WTC11 (cell line): ENCODE data around the gene SYNC. TPM values are rescaled to one million over a fixed set of nuclear protein-coding genes. Genes with fewer than 3 reads are reported as not detected.

ENCODE experiments used
- ATAC-seq: fragments of 200-7000 bp; cut with Tn5 transposase; 2 replicates; pipeline ENCODE4 v1.10.0; 2021; ENCODE audit warnings: mild to moderate bottlenecking, moderate library complexity
- CTCF ChIA-PET: fragments of 300-600 bp; sonication (Branson Sonifier 250); formaldehyde crosslinking; loops from one replicate; lab custom pipeline; 2021; ENCODE audit warnings: antibody characterized with exemption; lab: Charles Lee
- POLR2A ChIA-PET: fragments of 350-600 bp; sonication (Branson Sonifier 250); formaldehyde crosslinking; loops from one replicate; lab custom pipeline; 2021; ENCODE audit warnings: antibody characterized with exemption; lab: Charles Lee
- DNase-seq: peaks from one replicate; pipeline ENCODE4 v3.0.0; 2021; ENCODE audit warnings: low spot score
- H3K27ac Mint-ChIP-seq: 2 replicates; pipeline ENCODE4 v1.8.0; 2021; ENCODE audit warnings: mixed read lengths
- H3K27me3 Mint-ChIP-seq: 2 replicates; pipeline ENCODE4 v1.8.0; 2021; ENCODE audit warnings: low read depth, mild to moderate bottlenecking, moderate library complexity, mixed read lengths
- H3K36me3 Mint-ChIP-seq: 2 replicates; pipeline ENCODE4 v1.8.0; 2021; ENCODE audit warnings: mixed read lengths
- H3K4me1 Mint-ChIP-seq: 2 replicates; pipeline ENCODE4 v1.8.0; 2022; ENCODE audit warnings: mixed read lengths
- H3K4me3 Mint-ChIP-seq: 2 replicates; pipeline ENCODE4 v1.8.0; 2021; ENCODE audit warnings: mild to moderate bottlenecking, moderate library complexity, mixed read lengths
- H3K9me3 Mint-ChIP-seq: 2 replicates; pipeline ENCODE4 v1.8.0; 2021; ENCODE audit warnings: mixed read lengths
- CBFB ChIP-seq: sonication (generic); formaldehyde crosslinking; IDR thresholded peaks from 2 replicates; pipeline ENCODE4 v1.8.1; 2022; ENCODE audit warnings: mild to moderate bottlenecking, low read depth, missing genetic modification reagents
- E2F1 ChIP-seq: sonication (generic); formaldehyde crosslinking; IDR thresholded peaks from 2 replicates; pipeline ENCODE4 v1.8.0; 2022; ENCODE audit warnings: mild to moderate bottlenecking, missing genetic modification reagents
- E2F4 ChIP-seq: sonication (generic); formaldehyde crosslinking; IDR thresholded peaks from 2 replicates; pipeline ENCODE4 v1.8.1; 2022; ENCODE audit warnings: low read depth, mild to moderate bottlenecking, moderate library complexity, missing genetic modification reagents, borderline replicate concordance
- ELF4 ChIP-seq: sonication (generic); formaldehyde crosslinking; IDR thresholded peaks from 2 replicates; pipeline ENCODE4 v1.8.1; 2022; ENCODE audit warnings: low read depth, mild to moderate bottlenecking, moderate library complexity, missing genetic modification reagents
- EMX1 ChIP-seq: fragments of 250-450 bp; sonication (Bioruptor Pico); IDR thresholded peaks from 2 replicates; pipeline ENCODE4 v1.8.0; 2021; ENCODE audit warnings: mild to moderate bottlenecking
- ESRRA ChIP-seq: sonication (generic); formaldehyde crosslinking; IDR thresholded peaks from 2 replicates; pipeline ENCODE4 v1.8.1; 2022; ENCODE audit warnings: mild to moderate bottlenecking, missing genetic modification reagents, borderline replicate concordance
- FOXJ3 ChIP-seq: sonication (generic); formaldehyde crosslinking; IDR thresholded peaks from 2 replicates; pipeline ENCODE4 v1.9.0; 2021; ENCODE audit warnings: missing genetic modification reagents, mild to moderate bottlenecking, borderline replicate concordance
- FOXP1 ChIP-seq: sonication (generic); formaldehyde crosslinking; IDR thresholded peaks from 2 replicates; pipeline ENCODE4 v1.8.0; 2022; ENCODE audit warnings: missing genetic modification reagents, mild to moderate bottlenecking, moderate library complexity, borderline replicate concordance
- IRF1 ChIP-seq: sonication (generic); formaldehyde crosslinking; IDR thresholded peaks from 2 replicates; pipeline ENCODE4 v1.8.0; 2023; ENCODE audit warnings: missing genetic modification reagents
- NR1H2 ChIP-seq: sonication (generic); formaldehyde crosslinking; IDR thresholded peaks from 2 replicates; pipeline ENCODE4 v1.9.0; 2021; ENCODE audit warnings: mild to moderate bottlenecking, moderate library complexity, missing genetic modification reagents
- NR3C1 ChIP-seq: sonication (generic); formaldehyde crosslinking; conservative IDR thresholded peaks from 2 replicates; pipeline ENCODE4 v1.8.1; 2023; ENCODE audit warnings: low read depth, mild to moderate bottlenecking, missing genetic modification reagents
- PRRX2 ChIP-seq: fragments of 250-450 bp; sonication (Bioruptor Pico); IDR thresholded peaks from 2 replicates; pipeline ENCODE4 v1.8.0; 2021; ENCODE audit warnings: mild to moderate bottlenecking
- ZBTB21 ChIP-seq: sonication (generic); formaldehyde crosslinking; IDR thresholded peaks from 2 replicates; pipeline ENCODE4 v1.8.1; 2023; ENCODE audit warnings: mild to moderate bottlenecking, missing genetic modification reagents, borderline replicate concordance
- ZNF219 ChIP-seq: sonication (generic); formaldehyde crosslinking; IDR thresholded peaks from 2 replicates; pipeline ENCODE4 v1.8.0; 2023; ENCODE audit warnings: missing genetic modification reagents, mild to moderate bottlenecking, borderline replicate concordance
- ZNF263 ChIP-seq: sonication (generic); formaldehyde crosslinking; IDR thresholded peaks from 2 replicates; pipeline ENCODE4 v1.8.1; 2022; ENCODE audit warnings: low read depth, mild to moderate bottlenecking, moderate library complexity, missing genetic modification reagents
- ZSCAN18 ChIP-seq: fragments of 250-450 bp; sonication (Bioruptor Pico); IDR thresholded peaks from 2 replicates; pipeline ENCODE4 v2.1.2; 2022; ENCODE audit warnings: mild to moderate bottlenecking, moderate library complexity
- total RNA-seq: library from RNA; stranded (reverse); gene quantifications from 3 replicates; pipeline ENCODE4 v1.2.3, GENCODE V29; 2021
- TF ChIP-seq, protein P1 (sequence below): fragments of 250-450 bp; sonication (Bioruptor Pico); IDR thresholded peaks from 2 replicates; pipeline ENCODE4 v1.9.0; 2021; ENCODE audit warnings: moderate library complexity, mild to moderate bottlenecking, inconsistent platforms, borderline replicate concordance
- TF ChIP-seq, protein P2 (sequence below): sonication (generic); formaldehyde crosslinking; IDR thresholded peaks from 2 replicates; pipeline ENCODE4 v1.8.1; 2023; ENCODE audit warnings: mild to moderate bottlenecking, missing genetic modification reagents, moderate library complexity
- TF ChIP-seq, protein P3 (sequence below): fragments of 250-450 bp; sonication (Bioruptor Pico); IDR thresholded peaks from 2 replicates; pipeline ENCODE4 v1.9.0; 2021; ENCODE audit warnings: mild to moderate bottlenecking

The SYNC gene
- total RNA-seq, 1 experiment from 2014 or later = 0.09 TPM

DNA sequence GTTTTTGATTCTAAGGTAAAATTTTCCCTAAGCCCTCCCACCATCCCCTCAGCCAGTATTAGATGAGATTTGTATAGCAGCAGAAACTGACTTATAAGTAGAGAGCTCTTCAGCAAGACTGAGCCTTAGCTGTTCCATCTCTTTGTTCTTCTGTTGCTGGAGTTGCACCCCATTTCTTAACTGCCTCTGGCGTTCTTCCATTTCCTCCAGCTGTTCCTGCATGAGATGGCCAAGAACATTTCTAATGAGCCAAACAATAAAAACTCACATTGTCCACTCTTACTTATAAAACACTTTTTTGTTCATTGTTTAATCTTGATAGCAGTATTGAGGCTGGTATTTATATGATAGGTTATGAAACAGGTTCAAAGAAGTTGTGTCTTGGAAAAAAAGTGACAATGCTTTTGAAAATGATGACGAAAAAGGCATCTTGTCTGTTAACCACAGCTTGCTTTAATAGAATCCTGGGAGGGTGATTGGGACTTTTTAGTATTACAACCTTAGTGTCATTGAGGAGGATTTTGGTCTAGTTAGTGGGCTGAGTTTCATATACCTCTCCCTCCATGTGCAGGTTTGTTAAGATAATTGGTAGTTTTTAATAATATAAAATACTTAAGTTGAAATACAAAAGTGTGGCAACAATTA is 18.3 kb downstream of the SYNC start:
- TF ChIP-seq ZNF263 (no peak), ELF4 (no peak), E2F4 (CRISPR knock-in tag) (no peak), PRRX2 (no peak), NR1H2 (no peak), ZNF219 (CRISPR knock-in tag) (no peak), CBFB (CRISPR knock-in tag) (no peak), IRF1 (CRISPR knock-in tag) (no peak), EMX1 (CRISPR knock-in tag) (no peak), NR3C1 (CRISPR knock-in tag) (no peak), ZSCAN18 (CRISPR knock-in tag) (no peak), FOXJ3 (CRISPR knock-in tag) (no peak), ZBTB21 (CRISPR knock-in tag) (no peak), ESRRA (CRISPR knock-in tag) (no peak), E2F1 (CRISPR knock-in tag) (no peak), FOXP1 (CRISPR knock-in tag) (no peak)
- TF ChIP-seq, protein P1, sequence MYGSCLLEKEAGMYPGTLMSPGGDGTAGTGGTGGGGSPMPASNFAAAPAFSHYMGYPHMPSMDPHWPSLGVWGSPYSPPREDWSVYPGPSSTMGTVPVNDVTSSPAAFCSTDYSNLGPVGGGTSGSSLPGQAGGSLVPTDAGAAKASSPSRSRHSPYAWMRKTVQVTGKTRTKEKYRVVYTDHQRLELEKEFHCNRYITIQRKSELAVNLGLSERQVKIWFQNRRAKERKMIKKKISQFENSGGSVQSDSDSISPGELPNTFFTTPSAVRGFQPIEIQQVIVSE (CRISPR knock-in tag) = no peak
- TF ChIP-seq, protein P2, sequence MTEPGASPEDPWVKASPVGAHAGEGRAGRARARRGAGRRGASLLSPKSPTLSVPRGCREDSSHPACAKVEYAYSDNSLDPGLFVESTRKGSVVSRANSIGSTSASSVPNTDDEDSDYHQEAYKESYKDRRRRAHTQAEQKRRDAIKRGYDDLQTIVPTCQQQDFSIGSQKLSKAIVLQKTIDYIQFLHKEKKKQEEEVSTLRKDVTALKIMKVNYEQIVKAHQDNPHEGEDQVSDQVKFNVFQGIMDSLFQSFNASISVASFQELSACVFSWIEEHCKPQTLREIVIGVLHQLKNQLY (CRISPR knock-in tag) = no peak
- TF ChIP-seq, protein P3, sequence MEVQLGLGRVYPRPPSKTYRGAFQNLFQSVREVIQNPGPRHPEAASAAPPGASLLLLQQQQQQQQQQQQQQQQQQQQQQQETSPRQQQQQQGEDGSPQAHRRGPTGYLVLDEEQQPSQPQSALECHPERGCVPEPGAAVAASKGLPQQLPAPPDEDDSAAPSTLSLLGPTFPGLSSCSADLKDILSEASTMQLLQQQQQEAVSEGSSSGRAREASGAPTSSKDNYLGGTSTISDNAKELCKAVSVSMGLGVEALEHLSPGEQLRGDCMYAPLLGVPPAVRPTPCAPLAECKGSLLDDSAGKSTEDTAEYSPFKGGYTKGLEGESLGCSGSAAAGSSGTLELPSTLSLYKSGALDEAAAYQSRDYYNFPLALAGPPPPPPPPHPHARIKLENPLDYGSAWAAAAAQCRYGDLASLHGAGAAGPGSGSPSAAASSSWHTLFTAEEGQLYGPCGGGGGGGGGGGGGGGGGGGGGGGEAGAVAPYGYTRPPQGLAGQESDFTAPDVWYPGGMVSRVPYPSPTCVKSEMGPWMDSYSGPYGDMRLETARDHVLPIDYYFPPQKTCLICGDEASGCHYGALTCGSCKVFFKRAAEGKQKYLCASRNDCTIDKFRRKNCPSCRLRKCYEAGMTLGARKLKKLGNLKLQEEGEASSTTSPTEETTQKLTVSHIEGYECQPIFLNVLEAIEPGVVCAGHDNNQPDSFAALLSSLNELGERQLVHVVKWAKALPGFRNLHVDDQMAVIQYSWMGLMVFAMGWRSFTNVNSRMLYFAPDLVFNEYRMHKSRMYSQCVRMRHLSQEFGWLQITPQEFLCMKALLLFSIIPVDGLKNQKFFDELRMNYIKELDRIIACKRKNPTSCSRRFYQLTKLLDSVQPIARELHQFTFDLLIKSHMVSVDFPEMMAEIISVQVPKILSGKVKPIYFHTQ (CRISPR knock-in tag) = no peak
- H3K9me3 Mint-ChIP-seq = no peaks in the 10 kb centered on the region
- H3K4me3 Mint-ChIP-seq = no peak overlapping the region
- H3K36me3 Mint-ChIP-seq = peaks cover 49% of the 10 kb centered on the region
- POLR2A ChIA-PET = no interaction called here
- CTCF ChIA-PET = interaction anchor here (0.6 to 1.2 kb wide), 3 partner anchors 14 to 164 kb away, joined by 3 to 7 read pairs (median 3); no protein-coding TSS in a partner anchor
- no peak for ATAC-seq
- H3K27me3 Mint-ChIP-seq = no peaks in the 10 kb centered on the region
- H3K4me1 Mint-ChIP-seq = no peaks in the 10 kb centered on the region
- no peak for DNase-seq
- H3K27ac Mint-ChIP-seq = peak overlapping the region; percentile 10; the same call in 1 of the 2 replicates
